Keratinocyte (primary cell): ENCODE measurements around the gene KCNMA1. TPM values are rescaled to one million over a fixed set of nuclear protein-coding genes. Genes with fewer than 3 reads are reported as not detected.

Experiments used
- DNase-seq: peaks from one replicate; pipeline ENCODE4 v3.0.0-alpha.2; 2011; ENCODE audit warnings: low read depth, missing footprints, low spot score
- FAIRE-seq: peaks from 2 replicates; lab custom pipeline; 2011; peaks lifted over from hg19 to GRCh38; lab: Jason Lieb, UNC
- H2AFZ ChIP-seq: 2 replicates; pipeline ENCODE4 v1.6.0; 2012; ENCODE audit warnings: low read length, control low read depth, inconsistent platforms; ENCODE audit not compliant: control insufficient read depth
- H3K27ac ChIP-seq: 2 replicates; pipeline ENCODE4 v1.5.1; 2011; ENCODE audit warnings: low read length; ENCODE audit not compliant: control insufficient read depth, insufficient read depth
- H3K27me3 ChIP-seq: 3 replicates; pipeline ENCODE4 v1.6.0; 2011; ENCODE audit warnings: low read length; ENCODE audit not compliant: control insufficient read depth, insufficient read depth; ENCODE audit errors: extremely low read depth
- H3K36me3 ChIP-seq, 2 experiments: 2 replicates in 1 of 2; 3 replicates in 1 of 2; pipeline ENCODE4 v1.5.1; 2011; ENCODE audit warnings: low read length in 2 of 2, mild to moderate bottlenecking in 1 of 2; ENCODE audit not compliant: control insufficient read depth in 2 of 2, insufficient read depth in 2 of 2; ENCODE audit errors: extremely low read depth in 1 of 2
- H3K4me1 ChIP-seq: 3 replicates; pipeline ENCODE4 v1.5.1; 2011; ENCODE audit warnings: low read length; ENCODE audit not compliant: control insufficient read depth, insufficient read depth; ENCODE audit errors: extremely low read depth
- H3K4me2 ChIP-seq: 3 replicates; pipeline ENCODE4 v1.6.0; 2011; ENCODE audit warnings: low read depth, low read length; ENCODE audit not compliant: control insufficient read depth, insufficient read depth; ENCODE audit errors: extremely low read depth
- H3K4me3 ChIP-seq, 3 experiments: fragments of 200-600 bp in 1 of 3; sonication (generic) in 1 of 3; 2 replicates in 2 of 3; 3 replicates in 1 of 3; pipeline ENCODE4 v1.5.1; 2011 to 2016; ENCODE audit warnings: low read length in 3 of 3, mild to moderate bottlenecking in 3 of 3, control low read depth in 2 of 3, inconsistent platforms in 1 of 3, low read depth in 1 of 3, mixed read lengths in 1 of 3, mixed run types in 1 of 3, moderate library complexity in 1 of 3; ENCODE audit not compliant: control insufficient read depth in 2 of 3, insufficient read depth in 2 of 3; ENCODE audit errors: extremely low read depth in 1 of 3
- H3K79me2 ChIP-seq: 2 replicates; pipeline ENCODE4 v1.6.0; 2012; ENCODE audit warnings: low read length; ENCODE audit not compliant: control insufficient read depth, insufficient read depth
- H3K9ac ChIP-seq: 3 replicates; pipeline ENCODE4 v1.6.0; 2011; ENCODE audit warnings: low read length; ENCODE audit not compliant: control insufficient read depth, insufficient read depth; ENCODE audit errors: extremely low read depth
- H3K9me1 ChIP-seq: 3 replicates; pipeline ENCODE4 v1.6.0; 2011; ENCODE audit warnings: low read length; ENCODE audit not compliant: control insufficient read depth, insufficient read depth; ENCODE audit errors: extremely low read depth
- H3K9me3 ChIP-seq: 2 replicates; pipeline ENCODE4 v1.5.1; 2012; ENCODE audit warnings: low read depth, low read length; ENCODE audit not compliant: control insufficient read depth
- H4K20me1 ChIP-seq: 3 replicates; pipeline ENCODE4 v1.6.0; 2011; ENCODE audit warnings: low read length; ENCODE audit not compliant: control insufficient read depth, insufficient read depth; ENCODE audit errors: extremely low read depth
- CTCF ChIP-seq, 3 experiments: IDR thresholded peaks in 1 of 3; conservative IDR thresholded peaks in 1 of 3; optimal IDR thresholded peaks in 1 of 3; 2 replicates in 2 of 3; 3 replicates in 1 of 3; pipeline versions ENCODE3 to v1.5.1; 2011; ENCODE audit warnings: low read length in 3 of 3, mild to moderate bottlenecking in 3 of 3, moderate library complexity in 2 of 3, control low read depth in 1 of 3, inconsistent platforms in 1 of 3; ENCODE audit not compliant: insufficient read depth in 2 of 3; ENCODE audit errors: extremely low read depth in 1 of 3
- EZH2 ChIP-seq: IDR thresholded peaks from one replicate; pipeline ENCODE4 v1.6.1; 2012; ENCODE audit warnings: inconsistent platforms, mild to moderate bottlenecking, low read length, moderate library complexity
- dilution Hi-C: fragments of 300-500 bp; cut with MboI; formaldehyde crosslinking; loops from one replicate; pipeline ENCODE4 v1.7.0; 2020; ENCODE audit warnings: low sequenced_read_pairs; ENCODE audit not compliant: extremely low pct_ligation_motif_present
- polyA plus RNA-seq, 5 experiments: library from polyadenylated mRNA; depleted of rRNA in 3 of 5; stranded (reverse) in 3 of 5; stranded (forward) in 1 of 5; unstranded in 1 of 5; fragments of >200 nt; gene quantifications; 1 replicate in 1 of 5; 2 replicates in 3 of 5; 3 replicates in 1 of 5; pipeline versions ENCODE4 v1.2.1 to v1.2.3, GENCODE V29; 2011 to 2012; ENCODE audit warnings: missing spikeins in 2 of 5, low read depth in 1 of 5, low replicate concordance in 1 of 5

Gene KCNMA1
- polyA plus RNA-seq, 1 donor (not counting 4 experiments of a cell fraction or from before 2014, with no cell fraction given), result 6.3 TPM

DNA sequence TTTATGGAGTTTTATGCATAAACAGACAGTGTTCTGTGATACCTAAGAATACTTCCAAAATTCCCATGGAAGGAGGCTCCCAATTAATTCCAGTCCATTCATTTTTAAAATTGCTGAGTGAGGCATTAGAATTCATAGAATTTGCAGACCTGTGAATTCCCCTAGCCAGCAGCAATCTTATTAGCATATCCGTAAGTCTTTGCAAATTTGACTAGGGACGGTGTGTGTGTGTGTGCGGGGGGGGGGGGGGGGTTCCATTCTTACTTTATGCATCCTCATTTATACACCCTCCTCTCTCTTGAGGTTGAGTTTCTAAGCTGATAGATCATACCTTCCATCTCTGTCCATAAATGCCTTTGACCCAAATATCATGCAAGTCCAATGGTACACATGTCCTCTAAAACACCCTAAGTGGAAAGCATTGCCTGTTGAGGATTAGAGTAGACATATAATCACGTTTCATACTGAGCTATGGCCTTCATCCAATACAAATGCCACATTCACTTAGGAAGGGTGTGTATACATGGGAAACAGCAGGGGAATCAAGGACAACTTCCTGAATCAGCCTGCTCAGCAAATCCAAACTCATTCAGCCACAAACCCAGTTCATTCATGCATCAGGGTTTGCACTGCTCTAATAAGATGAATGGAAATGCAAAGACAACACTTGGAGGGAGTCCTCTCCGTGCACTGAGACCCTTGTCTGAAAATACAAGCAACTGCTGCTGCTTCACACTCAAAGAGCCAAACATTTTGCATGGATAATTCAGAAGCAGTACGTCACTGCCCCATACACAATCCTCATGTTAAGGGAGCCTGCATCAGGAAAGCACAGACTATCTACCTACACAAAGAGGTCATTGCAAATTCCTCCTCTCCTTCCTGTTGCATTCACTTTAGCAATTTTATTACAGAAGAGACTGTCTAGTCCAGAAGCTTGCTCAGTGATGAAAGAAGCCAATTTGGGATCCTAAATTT lies 350.8 kb downstream of the KCNMA1 start:
- FAIRE-seq (no peak), DNase-seq (no peak)
- dilution Hi-C loops, result no loop called here
- H3K9me3 ChIP-seq, result no peaks in the 10 kb centered on the region
- H3K36me3 ChIP-seq, result no peaks in the 10 kb centered on the region
- H3K79me2 ChIP-seq, result no peaks in the 10 kb centered on the region
- no peaks in the 10 kb centered on the region for H3K27me3 ChIP-seq
- H3K9me1 ChIP-seq, result no peaks in the 10 kb centered on the region
- H4K20me1 ChIP-seq, result no peaks in the 10 kb centered on the region
- no peak overlapping the region for H3K27ac ChIP-seq
- H3K4me1 ChIP-seq, result peaks cover 16% of the 10 kb centered on the region
- H3K4me2 ChIP-seq, result no peak overlapping the region
- no peak overlapping the region for H2AFZ ChIP-seq
- TF ChIP-seq CTCF (optimal IDR thresholded peaks at IDR 0.05 in 1 of 3, IDR thresholded peaks at IDR 0.05 in 1 of 3, conservative IDR thresholded peaks at IDR 0.05 in 1 of 3; ENCODE audit: extremely low read depth in 1 of 3, insufficient read depth in 2 of 3, low read length in 3 of 3) (no peak), EZH2 (no peak)
- H3K4me3 ChIP-seq, result no peak overlapping the region
- H3K9ac ChIP-seq, result no peak overlapping the region

GRCh38 chr10:77285529-77286182 lies 352.0 kb downstream of the KCNMA1 start:
- FAIRE-seq, result no peak
- H3K27ac ChIP-seq, result no peak overlapping the region

More at GRCh38 chr10:77285529-77286182, 352.0 kb downstream of the KCNMA1 start:
- dilution Hi-C loops, result no loop called here
- H3K9me3 ChIP-seq, result no peaks in the 10 kb centered on the region
- peaks cover 5% of the 10 kb centered on the region for H3K4me1 ChIP-seq
- no peak overlapping the region for H3K4me2 ChIP-seq
- no peak overlapping the region for H2AFZ ChIP-seq
- H3K79me2 ChIP-seq, result no peaks in the 10 kb centered on the region
- H3K4me3 ChIP-seq, result no peak overlapping the region
- no peak for TF ChIP-seq CTCF (optimal IDR thresholded peaks at IDR 0.05 in 1 of 3, IDR thresholded peaks at IDR 0.05 in 1 of 3, conservative IDR thresholded peaks at IDR 0.05 in 1 of 3; ENCODE audit: extremely low read depth in 1 of 3, insufficient read depth in 2 of 3, low read length in 3 of 3)
- no peak for TF ChIP-seq EZH2
- H3K27me3 ChIP-seq, result no peaks in the 10 kb centered on the region
- H3K9ac ChIP-seq, result no peak overlapping the region
- no peaks in the 10 kb centered on the region for H3K9me1 ChIP-seq
- H4K20me1 ChIP-seq, result no peaks in the 10 kb centered on the region
- DNase-seq, result no peak
- H3K36me3 ChIP-seq, result no peaks in the 10 kb centered on the region
